Uterus (tissue), 2 donors: ENCODE data around the gene RAB10.

Source experiments
- POLR2A ChIP-seq, 2 donors: fragments of 450-650 bp; IDR thresholded peaks; one replicate each; pipeline ENCODE4 v1.6.1; 2016; ENCODE audit warnings: antibody characterized with exemption in 2 of 2, mild to moderate bottlenecking in 1 of 2, moderate library complexity in 1 of 2
- TF ChIP-seq, protein P1 (sequence below), 4 experiments: fragments of 200-600 bp in 2 of 4; fragments of 450-650 bp in 2 of 4; sonication (generic) in 2 of 4; IDR thresholded peaks; one replicate each; pipeline ENCODE4 v1.5.1; 2016 to 2019; ENCODE audit warnings: antibody characterized with exemption in 4 of 4, mild to moderate bottlenecking in 2 of 4, moderate library complexity in 1 of 4

DNA sequence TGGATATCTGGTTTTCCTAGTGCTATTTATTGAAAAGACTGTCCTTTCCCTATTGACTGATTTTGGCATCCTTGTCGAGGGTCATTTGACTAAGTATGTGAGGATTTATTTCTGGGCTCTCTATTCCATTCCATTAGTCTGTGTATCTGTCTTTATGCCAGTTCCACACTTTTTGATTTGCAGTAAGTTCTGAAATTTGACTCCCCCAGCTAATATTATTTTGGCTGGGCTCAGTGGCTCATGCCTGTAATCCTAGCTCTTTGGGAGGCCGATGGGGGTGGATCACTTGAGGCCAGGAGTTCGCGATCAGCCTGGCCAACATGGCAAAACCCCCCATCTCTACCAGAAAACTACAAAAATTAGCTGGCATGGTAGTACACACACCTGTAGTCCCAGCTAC is 92.2 kb downstream of the RAB10 start:
- TF ChIP-seq, protein P1, sequence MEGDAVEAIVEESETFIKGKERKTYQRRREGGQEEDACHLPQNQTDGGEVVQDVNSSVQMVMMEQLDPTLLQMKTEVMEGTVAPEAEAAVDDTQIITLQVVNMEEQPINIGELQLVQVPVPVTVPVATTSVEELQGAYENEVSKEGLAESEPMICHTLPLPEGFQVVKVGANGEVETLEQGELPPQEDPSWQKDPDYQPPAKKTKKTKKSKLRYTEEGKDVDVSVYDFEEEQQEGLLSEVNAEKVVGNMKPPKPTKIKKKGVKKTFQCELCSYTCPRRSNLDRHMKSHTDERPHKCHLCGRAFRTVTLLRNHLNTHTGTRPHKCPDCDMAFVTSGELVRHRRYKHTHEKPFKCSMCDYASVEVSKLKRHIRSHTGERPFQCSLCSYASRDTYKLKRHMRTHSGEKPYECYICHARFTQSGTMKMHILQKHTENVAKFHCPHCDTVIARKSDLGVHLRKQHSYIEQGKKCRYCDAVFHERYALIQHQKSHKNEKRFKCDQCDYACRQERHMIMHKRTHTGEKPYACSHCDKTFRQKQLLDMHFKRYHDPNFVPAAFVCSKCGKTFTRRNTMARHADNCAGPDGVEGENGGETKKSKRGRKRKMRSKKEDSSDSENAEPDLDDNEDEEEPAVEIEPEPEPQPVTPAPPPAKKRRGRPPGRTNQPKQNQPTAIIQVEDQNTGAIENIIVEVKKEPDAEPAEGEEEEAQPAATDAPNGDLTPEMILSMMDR (IDR thresholded peaks at IDR 0.05), result no peak
- no peak for TF ChIP-seq POLR2A (IDR thresholded peaks at IDR 0.05)
